Cardiac fibroblast (primary cell): ENCODE data around the gene C17orf50.
A peak's percentile ranks its signal among the peaks of the same experiment; 100 is the strongest.

Source experiments
- DNase-seq, 2 donors: peaks; one replicate each; pipeline versions ENCODE4 v3.0.0 to v3.0.0-alpha.2; 2010; ENCODE audit warnings: low read depth in 2 of 2
- H3K4me3 ChIP-seq, 2 donors: replicated peaks in 1 of 2; 1 replicate in 1 of 2; 2 replicates in 1 of 2; pipeline ENCODE4 v1.5.1; 2011; ENCODE audit warnings: low read depth in 2 of 2, low read length in 2 of 2, mild to moderate bottlenecking in 2 of 2, moderate library complexity in 1 of 2
- CTCF ChIP-seq: IDR thresholded peaks from one replicate; pipeline ENCODE4 v1.5.1; 2011; ENCODE audit warnings: low read depth, mild to moderate bottlenecking, low read length, inconsistent platforms

Gene C17orf50

GRCh38 chr17:35744830-35745229 is 15.9 kb upstream of the C17orf50 start:
- no peak for DNase-seq
- H3K4me3 ChIP-seq = no peak overlapping the region
- TF ChIP-seq CTCF = no peak

- no peak for TF ChIP-seq CTCF
- H3K4me3 ChIP-seq = no peak overlapping the region
- DNase-seq = no peak
Measured at GRCh38 chr17:35745246-35745645, 15.4 kb upstream of the C17orf50 start.

DNA sequence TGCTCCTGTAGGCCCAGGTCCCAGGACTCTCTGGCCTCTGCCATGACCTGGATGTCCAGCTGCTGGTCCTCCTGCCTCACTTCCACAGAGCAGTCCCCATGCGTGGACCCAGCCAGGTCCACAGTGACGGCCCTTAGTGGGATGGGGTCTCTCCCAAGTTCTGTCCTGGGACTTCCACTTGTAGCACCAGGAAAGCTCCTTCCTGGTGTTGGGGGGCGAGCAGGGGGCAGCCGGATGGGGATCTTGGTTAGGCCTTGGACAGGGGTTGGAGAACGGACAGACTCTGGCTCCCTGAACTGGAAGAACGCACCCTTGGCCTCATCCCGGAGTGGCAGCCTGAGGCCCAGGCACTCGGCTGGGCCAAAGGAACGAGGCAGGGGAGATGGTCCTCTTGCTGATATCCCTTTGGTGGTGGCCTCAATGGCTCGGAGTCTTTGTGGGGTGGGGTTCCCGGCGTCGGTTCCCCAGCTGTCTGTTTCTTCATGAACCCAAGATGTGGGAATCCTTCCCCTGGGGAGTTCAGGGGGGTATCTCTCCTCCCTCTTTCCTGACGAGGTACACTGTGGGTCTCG is 14.9 kb upstream of the C17orf50 start:
- TF ChIP-seq CTCF = no peak
- no peak overlapping the region for H3K4me3 ChIP-seq
- DNase-seq = no peak

DNA sequence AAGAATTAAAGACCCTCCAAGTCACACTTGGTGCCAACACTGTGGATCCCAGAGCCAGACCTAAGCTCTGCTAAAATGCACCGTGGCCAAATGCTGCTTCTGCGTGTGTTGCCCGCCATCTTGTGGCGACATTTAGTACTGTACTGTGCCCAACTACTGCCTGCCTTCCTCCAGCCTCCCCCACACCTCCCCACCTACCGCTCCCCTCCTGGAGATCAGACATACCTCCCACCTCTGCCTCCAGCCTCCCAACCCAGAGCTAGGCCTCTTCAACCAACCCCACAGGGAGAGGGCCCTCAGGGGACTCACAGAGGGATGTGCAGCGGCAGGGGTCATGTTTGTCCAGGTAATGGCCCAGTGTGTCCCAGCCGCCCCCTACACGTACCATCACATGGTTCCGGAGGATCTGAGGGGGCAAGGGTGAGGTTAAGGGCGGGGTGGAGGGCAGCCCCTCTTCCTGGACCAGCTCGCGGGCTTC is 13.1 kb upstream of the C17orf50 start:
- peak; percentile 86 to 87 for DNase-seq
- peak; percentile 83 for TF ChIP-seq CTCF
- no peak overlapping the region for H3K4me3 ChIP-seq

- DNase-seq = peak in 1 of 2 donors; percentile 55
- H3K4me3 ChIP-seq = no peak overlapping the region
- no peak for TF ChIP-seq CTCF
Measured at GRCh38 chr17:35748341-35748841, 12.3 kb upstream of the C17orf50 start.

DNA sequence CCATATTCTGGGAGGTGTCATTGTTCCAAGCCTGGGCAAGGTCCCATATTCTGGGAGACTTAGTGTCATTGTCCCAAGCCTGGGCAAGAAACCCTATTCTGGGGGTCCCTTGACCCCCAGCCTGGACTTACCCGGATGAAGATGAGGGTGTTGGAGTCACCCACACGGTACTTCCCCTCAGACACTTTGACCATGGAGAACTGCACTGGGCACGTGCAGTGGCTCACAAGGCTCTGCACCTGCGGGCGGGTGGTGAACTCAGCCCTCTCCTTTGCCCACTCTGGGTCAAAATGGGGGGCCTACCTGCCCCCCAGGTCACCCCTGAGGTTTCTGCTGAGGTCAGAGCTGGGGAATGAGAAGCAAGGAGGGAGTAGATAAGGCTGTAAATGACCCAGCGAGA is 11.7 kb upstream of the C17orf50 start:
- DNase-seq = no peak
- no peak overlapping the region for H3K4me3 ChIP-seq
- TF ChIP-seq CTCF = no peak
